Measurements from ENCODE around the gene SHISA7.
"Not testable (repeated sequence)": the region's sequence is repeated elsewhere in the genome, so short reads cannot be mapped to it uniquely, and the experiment has no call there.

SHISA7 gene

DNA sequence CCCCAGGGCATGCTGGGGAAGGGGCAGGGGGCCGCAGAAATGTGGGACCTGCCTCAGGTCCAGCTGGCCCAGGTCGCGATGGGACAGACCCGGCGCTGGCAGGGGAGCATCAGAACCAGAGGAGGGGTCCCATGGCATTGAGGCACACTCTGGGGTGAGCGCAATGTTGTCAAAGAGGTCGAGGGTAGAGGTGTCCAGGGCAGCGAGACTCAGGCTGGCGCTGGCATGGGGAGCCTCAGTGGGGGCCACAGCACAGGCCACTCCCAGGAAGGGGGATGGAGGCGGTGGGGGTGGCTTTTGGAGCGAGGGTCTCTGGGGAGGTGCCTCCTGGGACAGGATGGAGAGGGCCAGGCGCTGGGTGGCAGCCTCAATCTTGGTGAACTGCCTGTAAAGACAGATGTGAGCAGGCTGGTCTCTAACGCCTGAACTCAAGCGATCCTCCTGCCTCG lies 20.5 kb upstream of the SHISA7 start:
- DNase-seq = no peak

DNA sequence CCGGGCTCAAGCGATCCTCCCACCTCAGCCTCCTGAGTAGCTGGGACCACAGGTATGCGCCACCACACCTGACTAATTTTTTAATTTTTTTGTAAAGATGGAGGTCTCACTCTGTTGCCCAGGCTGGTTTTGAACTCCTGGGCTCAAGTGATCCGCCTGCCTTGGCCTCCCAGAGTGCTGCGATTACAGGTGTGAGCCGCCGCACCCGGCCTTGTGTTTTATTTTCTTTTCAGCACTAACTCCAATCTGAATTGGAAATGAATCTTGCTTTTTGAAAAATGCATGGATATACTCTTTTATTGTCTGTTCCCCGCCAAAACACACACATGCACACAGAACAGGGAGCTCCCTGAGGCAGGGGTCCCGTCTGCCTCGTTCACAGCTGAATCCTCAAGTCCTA lies 19.6 kb upstream of the SHISA7 start:
- no peak for DNase-seq

GRCh38 chr19:55461974-55462626 lies 19.0 kb upstream of the SHISA7 start:
- DNase-seq = no peak

DNA sequence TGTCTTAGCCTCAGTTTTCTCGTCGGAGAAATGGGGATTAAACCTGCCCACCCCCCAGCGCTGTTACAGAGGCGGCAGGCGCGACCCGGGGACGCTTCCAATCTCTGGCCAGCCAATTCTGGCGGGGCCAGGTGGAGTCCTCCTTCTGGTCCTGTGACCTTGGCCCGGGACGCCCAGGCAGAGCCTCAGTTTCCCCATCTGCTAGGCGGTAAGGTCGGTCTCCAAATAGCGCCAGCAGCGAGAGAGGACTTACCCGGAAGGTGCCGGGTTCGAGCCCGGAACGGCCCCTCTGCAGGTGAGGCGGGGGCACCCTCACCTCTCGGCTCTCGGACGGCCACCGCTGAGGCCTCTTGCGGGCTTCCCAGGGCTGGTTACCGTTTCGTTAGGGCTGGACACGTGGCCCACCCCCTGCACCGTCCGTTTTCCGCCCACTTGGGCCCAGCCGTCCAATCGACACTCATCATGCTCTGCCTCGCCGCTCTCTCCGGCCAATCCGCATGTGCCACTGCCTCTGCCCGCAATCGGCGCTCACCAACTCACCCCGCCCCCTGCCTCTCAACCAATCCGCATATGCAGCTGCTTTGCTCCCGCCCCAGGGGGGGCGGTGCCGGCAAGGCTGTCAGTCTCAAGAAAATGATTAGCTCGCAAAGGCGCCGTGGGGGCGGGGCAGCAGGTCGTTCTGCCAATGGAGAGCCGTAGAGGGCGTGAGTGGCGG lies 18.3 kb upstream of the SHISA7 start, which contains the start of gene ISOC2:
ISOC2 (minus strand) TSS at position 384 of the 715 bp plus-strand sequence. CDS start 5,156 bp downstream, outside the sequence.
- DNase-seq = peak; percentile 100

GRCh38 chr19:55460670-55461258 lies 17.7 kb upstream of the SHISA7 start:
- DNase-seq = peak in 2 of 5 experiments; percentile 30 to 48

DNA sequence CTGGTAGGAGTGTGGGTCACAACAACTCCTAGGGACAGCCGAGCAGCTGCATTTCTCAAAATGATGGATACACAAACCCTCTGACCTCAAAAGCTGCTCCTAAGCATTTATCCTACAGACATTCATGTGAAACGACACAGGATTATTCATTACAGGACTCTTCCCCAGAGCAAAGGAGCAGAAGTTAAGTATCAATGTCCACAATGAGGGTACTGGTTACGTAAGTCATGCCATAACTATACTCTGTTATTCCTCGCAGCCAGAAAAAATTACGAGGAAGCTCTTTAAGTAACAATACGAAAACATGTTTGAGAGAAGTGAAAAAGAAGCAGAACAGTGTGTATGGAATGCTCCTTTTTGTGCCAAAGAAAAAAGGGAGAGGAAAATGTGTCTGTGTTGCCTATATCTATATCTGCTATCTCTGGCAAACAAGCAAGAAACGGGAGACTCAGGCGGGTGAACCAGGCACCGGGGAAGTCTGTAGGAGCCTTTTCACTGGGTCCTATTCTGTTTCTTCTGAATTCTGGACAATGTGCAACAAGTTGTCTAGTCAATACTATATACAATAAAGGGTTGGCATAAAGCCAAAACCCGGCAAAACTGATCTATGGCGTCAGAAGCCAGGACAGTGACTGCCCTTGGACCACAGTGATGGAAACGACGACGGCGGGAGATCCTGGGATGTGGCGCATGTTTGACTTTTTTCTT lies 17.0 kb upstream of the SHISA7 start:
- DNase-seq = no peak

GRCh38 chr19:55459551-55459949 lies 16.4 kb upstream of the SHISA7 start:
- DNase-seq = no peak

DNA sequence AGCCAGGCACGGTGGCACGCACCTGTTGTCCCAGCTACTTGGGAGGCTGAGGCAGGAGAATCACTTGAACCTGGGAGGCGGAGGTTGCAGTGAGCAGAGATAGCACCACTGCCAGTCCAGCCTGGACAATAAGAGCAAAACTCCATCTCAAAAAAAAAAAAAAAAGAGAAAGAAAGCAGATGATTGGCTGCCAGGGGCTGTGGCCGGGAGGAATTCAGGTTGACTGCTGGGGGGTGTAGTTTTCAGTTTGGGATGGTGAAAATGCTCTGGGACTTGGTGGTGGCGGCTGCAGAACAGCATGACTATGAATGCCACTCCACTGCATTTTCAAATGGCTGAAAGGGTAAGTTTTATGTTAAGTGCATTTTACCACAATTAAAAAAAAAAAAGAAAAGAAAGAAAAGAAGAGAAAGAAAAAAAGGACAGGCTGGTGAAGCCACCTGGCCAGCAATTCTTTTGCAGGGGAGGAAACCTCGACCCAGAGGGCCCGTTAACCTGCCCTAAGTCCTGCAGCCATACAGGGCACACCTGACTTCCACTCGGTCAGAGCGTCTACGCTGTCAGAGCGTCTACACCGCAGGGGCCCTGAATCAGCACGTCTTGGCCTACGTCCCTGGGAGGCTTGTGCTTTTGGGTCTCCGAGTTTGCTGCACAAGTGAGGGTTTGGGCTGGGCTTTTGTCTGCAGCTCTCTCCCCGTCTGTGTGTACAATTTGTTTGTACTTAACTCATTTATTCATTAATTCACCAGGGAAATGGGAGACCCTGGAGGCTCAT lies 14.8 kb upstream of the SHISA7 start:
- DNase-seq = no peak

DNA sequence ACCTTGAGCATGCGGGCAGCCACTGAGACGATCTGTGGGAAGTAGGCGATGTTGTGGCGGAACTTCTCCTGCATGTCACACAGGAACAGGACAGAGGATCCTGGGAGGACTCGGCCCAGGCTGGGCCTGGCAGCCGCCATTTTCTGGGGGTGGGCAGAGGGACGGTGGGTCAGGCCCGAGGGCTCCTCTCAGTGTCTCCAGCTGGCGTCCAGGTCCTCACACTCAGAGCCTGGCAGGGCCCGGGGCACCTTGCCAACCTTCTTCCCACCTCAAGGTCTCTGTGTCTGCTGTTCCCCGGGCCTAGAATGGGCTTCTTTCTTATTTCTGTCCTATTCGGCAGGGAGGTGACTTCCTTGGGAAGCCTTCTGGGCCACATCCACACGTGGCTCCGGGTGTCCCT lies 13.2 kb upstream of the SHISA7 start:
- DNase-seq = no peak

DNA sequence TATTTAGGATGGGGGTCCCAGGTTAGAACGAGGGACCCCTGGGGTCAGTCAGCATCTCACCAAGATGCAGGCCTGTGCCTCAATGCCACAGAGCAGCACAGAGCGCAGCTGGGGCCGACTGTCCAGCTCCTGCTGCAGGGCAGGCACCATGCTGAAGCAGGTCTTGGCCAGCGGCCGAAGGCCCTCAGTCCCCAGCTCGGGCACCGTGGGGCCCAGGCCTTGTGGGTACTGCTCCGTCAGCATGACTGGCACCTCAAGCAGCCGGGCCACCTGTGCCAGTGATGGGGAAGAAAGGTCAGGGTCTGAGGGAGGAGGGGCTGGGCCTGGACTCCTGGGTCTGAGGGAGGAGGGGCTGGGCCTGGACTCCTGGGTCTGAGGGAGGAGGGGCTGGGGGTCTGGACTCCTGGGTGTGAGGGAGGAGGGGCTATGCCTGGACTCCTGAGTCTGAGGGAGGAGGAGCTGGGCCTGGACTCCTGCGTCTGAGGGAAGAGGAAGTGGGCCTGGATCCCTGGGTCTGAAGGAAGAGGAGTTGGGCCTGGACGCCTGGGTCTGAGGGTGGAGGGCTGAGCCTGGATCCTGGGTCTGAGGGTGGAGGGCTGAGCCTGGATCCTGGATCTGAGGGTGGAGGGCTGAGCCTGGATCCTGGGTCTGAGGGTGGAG lies 12.6 kb upstream of the SHISA7 start:
- no peak for DNase-seq

GRCh38 chr19:55454787-55455243 lies 11.7 kb upstream of the SHISA7 start:
- DNase-seq = peak in 3 of 5 experiments; percentile 17 to 56 (median 37)

DNA sequence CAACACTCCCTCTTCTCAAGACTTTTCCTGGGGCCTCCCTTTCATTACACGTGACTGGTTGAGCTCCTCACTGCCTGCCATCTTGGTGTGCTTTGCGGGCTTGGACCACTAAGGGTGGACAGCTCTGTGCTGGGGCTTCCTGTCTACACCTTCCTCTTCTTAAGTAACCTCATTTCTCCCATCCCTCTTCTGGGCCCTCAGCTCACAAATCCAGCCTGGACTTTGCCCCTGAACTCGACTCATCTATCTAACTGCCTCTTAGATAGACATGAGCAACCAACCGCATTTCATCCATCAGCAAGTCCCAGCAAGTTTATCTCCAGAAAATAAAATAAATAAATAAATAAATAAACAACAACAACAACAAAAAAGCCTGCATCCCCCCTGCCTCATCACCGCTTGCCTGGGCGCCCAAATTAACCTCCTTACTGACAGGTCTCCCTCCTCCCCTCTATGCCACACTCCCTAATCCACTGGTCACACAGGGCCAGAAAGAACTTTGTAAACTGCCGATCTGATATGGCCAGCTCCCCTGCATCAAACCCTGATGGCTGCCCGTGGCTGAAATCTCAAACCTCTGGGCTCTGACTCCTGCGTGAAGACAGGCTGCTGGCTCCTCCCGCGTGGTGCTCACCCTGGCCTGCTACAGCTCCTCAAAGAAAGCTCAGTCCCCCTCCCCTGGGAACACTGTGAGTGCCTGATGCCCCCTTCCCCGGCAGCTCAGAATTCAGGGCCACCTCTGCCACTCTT lies 10.6 kb upstream of the SHISA7 start:
- no peak for DNase-seq

GRCh38 chr19:55452749-55453346 lies 9.7 kb upstream of the SHISA7 start:
- DNase-seq = peak in 3 of 5 experiments; percentile 24 to 62 (median 27)

GRCh38 chr19:55451965-55452748 lies 9.1 kb upstream of the SHISA7 start:
- no peak for DNase-seq

- no peak for DNase-seq
Observed at GRCh38 chr19:55451163-55451964, 8.3 kb upstream of the SHISA7 start.

DNA sequence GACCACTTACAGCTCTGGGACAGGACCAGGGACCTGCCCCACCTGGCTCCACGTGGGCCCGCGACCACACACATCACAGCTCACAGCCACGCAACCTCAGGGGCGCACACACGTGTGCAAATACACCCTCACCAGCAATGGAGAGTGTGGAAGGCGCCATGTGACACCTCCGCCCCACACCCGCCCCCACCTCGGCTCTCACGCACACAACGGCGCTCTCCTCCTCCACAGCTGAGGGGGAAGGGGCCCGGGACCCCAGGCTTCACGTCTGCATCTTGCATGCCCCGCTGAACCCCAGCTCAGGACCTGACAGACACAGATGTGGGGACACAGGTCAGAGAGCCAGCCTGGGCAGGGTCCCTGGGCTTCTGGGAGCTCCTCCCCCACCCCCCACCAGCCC lies 6.4 kb upstream of the SHISA7 start:
- no peak for DNase-seq

DNA sequence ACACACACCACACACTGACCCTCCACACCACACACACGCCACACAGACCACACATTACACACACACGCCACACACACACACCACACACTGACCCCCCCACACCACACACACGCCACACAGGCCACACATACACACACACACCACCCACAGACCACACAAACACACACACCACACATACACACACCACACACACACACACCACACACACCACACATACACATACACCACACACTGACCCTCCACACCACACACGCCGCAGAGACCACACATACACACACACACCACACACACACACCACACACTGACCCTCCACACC lies 5.0 kb upstream of the SHISA7 start:
- not testable (repeated sequence) for DNase-seq

DNA sequence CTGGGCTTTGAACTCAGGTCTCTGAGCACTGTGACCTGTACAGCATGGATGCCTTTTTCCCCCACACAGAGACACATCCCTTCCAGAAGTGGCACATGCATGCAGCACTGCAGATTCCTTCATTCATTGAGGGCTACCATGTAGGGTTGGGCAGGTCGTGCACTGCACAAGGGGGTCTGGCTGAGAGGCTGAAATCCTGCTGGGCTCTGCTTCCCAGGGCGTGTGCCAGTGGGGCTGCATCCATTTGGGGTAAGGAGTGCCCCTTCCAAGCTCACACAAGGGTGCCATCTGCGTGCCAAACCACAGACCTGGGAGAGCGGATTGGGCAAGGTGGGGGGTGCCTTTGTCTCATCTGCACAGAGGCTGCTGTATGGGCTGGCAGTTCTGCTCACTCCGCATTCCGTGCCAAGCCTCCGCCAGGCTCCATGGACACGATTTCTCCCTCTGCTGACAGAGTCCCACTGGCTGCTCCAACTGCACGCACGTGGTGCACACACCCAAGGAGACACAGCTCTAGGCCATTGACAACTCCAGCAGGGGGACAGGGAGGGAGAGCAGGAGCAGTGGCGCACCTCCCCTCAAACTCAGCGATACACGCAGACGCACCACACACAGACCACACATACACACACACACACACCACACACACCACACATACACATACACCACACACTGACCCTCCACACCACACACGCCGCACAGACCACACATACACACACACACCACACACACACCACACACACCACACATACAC lies 4.5 kb upstream of the SHISA7 start:
- no peak for DNase-seq

Measured in T-helper 2 cell (primary cell).